SK-N-SH (cell line): ENCODE results near the gene KBTBD13. TPM values are rescaled to one million over a fixed set of nuclear protein-coding genes. Genes with fewer than 3 reads are reported as not detected.
"Not testable (repeated sequence)": the region's sequence is repeated elsewhere in the genome, so short reads cannot be mapped to it uniquely, and the experiment has no call there.

Experiments
- CTCF ChIA-PET: fragments of 300-600, 350-600 bp; formaldehyde crosslinking; extraction: SDS; loops from one replicate; lab custom pipeline; 2021; lab: Yijun Ruan, JAX
- POLR2A ChIA-PET: fragments of 350-600 bp; sonication (Branson Sonifier 250); formaldehyde crosslinking; extraction: SDS; loops from one replicate; lab custom pipeline; 2020; ENCODE audit warnings: antibody characterized with exemption, inconsistent platforms; lab: Yijun Ruan, JAX
- DNase-seq: peaks from one replicate; pipeline ENCODE4 v3.0.0; 2012
- H2AFZ ChIP-seq: fragments of 200-600 bp; sonication (generic); 2 replicates; pipeline ENCODE4 v1.8.1; 2016; ENCODE audit warnings: antibody characterized with exemption, mild to moderate bottlenecking, low read depth
- H3F3A ChIP-seq: fragments of 200-600 bp; sonication (generic); replicated peaks from 2 replicates; pipeline ENCODE3; 2016; ENCODE audit warnings: antibody characterized with exemption, mild to moderate bottlenecking; ENCODE audit not compliant: insufficient read depth
- H3K27ac ChIP-seq, 2 experiments: fragments of 200-500 bp in 1 of 2; fragments of 200-600 bp in 1 of 2; sonication (Bioruptor generic) in 1 of 2; sonication (generic), shearing (Covaris generic) in 1 of 2; 2 replicates each; pipeline versions ENCODE4 v1.5.1 to v1.6.1; 2014 to 2016; ENCODE audit warnings: low read depth in 2 of 2, inconsistent platforms in 1 of 2, low read length in 1 of 2, mild to moderate bottlenecking in 1 of 2, mixed read lengths in 1 of 2
- H3K27me3 ChIP-seq: fragments of 200-600 bp; sonication (generic), shearing (Covaris generic); 2 replicates; pipeline ENCODE4 v1.6.1; 2016; ENCODE audit warnings: mixed run types; ENCODE audit not compliant: insufficient read depth
- H3K36me3 ChIP-seq, 2 experiments: fragments of 200-500 bp in 1 of 2; fragments of 200-600 bp in 1 of 2; sonication (Bioruptor generic) in 1 of 2; sonication (generic) in 1 of 2; replicated peaks in 1 of 2; 2 replicates each; pipeline versions ENCODE3 to v1.5.1; 2014 to 2016; ENCODE audit warnings: low read length in 1 of 2, mild to moderate bottlenecking in 1 of 2; ENCODE audit not compliant: insufficient read depth in 2 of 2, control insufficient read depth in 1 of 2
- H3K4me1 ChIP-seq, 2 experiments: fragments of 200-500 bp in 1 of 2; fragments of 200-600 bp in 1 of 2; sonication (Bioruptor generic) in 1 of 2; sonication (generic), shearing (Covaris generic) in 1 of 2; 2 replicates each; pipeline versions ENCODE4 v1.5.1 to v1.6.1; 2014 to 2016; ENCODE audit warnings: low read depth in 1 of 2, low read length in 1 of 2, mixed run types in 1 of 2; ENCODE audit not compliant: insufficient read depth in 2 of 2, control insufficient read depth in 1 of 2
- H3K4me2 ChIP-seq: fragments of 200-600 bp; sonication (generic), shearing (Covaris generic); 2 replicates; pipeline ENCODE4 v1.6.1; 2017; ENCODE audit warnings: mixed run types
- H3K4me3 ChIP-seq, 2 experiments: fragments of 200-500 bp in 1 of 2; fragments of 200-600 bp in 1 of 2; sonication (Bioruptor generic) in 1 of 2; sonication (generic), shearing (Covaris generic) in 1 of 2; 2 replicates each; pipeline versions ENCODE4 v1.5.1 to v1.8.1; 2014 to 2016; ENCODE audit warnings: low read depth in 2 of 2, inconsistent platforms in 1 of 2, low read length in 1 of 2, mild to moderate bottlenecking in 1 of 2, mixed read lengths in 1 of 2, moderate library complexity in 1 of 2
- H3K79me2 ChIP-seq: fragments of 200-600 bp; sonication (generic); 2 replicates; pipeline ENCODE4 v1.8.1; 2017; ENCODE audit warnings: mild to moderate bottlenecking; ENCODE audit not compliant: insufficient read depth
- H3K9ac ChIP-seq: fragments of 200-600 bp; sonication (generic); 2 replicates; pipeline ENCODE4 v1.6.1; 2017; ENCODE audit warnings: mixed run types
- H3K9me2 ChIP-seq: fragments of 200-600 bp; sonication (generic); 2 replicates; pipeline ENCODE4 v1.6.1; 2017; ENCODE audit warnings: mixed run types
- H3K9me3 ChIP-seq: fragments of 200-600 bp; sonication (generic); 2 replicates; pipeline ENCODE4 v1.6.1; 2017; ENCODE audit warnings: mixed run types, mild to moderate bottlenecking, moderate library complexity
- H4K20me1 ChIP-seq: fragments of 200-600 bp; sonication (generic); 2 replicates; pipeline ENCODE4 v1.6.1; 2017; ENCODE audit warnings: mild to moderate bottlenecking, mixed run types; ENCODE audit not compliant: insufficient read depth
- CHD2 ChIP-seq: fragments of 150-350 bp; IDR thresholded peaks from 2 replicates; pipeline ENCODE4 v1.6.1; 2018; ENCODE audit warnings: low read length; ENCODE audit not compliant: partially characterized antibody
- CTCF ChIP-seq: fragments of 200-600 bp; sonication (generic); IDR thresholded peaks from 2 replicates; pipeline ENCODE4 v1.6.1; 2017; ENCODE audit warnings: antibody characterized with exemption, mild to moderate bottlenecking, moderate library complexity
- EP300 ChIP-seq, 2 experiments: IDR thresholded peaks; 2 replicates each; pipeline versions ENCODE4 v1.4.0 to v1.6.1; 2012; ENCODE audit warnings: borderline replicate concordance in 1 of 2, low read depth in 1 of 2, low read length in 1 of 2
- FOSL2 ChIP-seq: IDR thresholded peaks from 2 replicates; pipeline ENCODE4 v1.4.0; 2012; ENCODE audit warnings: low read depth, mild to moderate bottlenecking, moderate library complexity, borderline replicate concordance
- FOXJ3 ChIP-seq: sonication (generic); formaldehyde crosslinking; IDR thresholded peaks from 2 replicates; pipeline ENCODE4 v1.5.1; 2020; ENCODE audit warnings: mild to moderate bottlenecking, missing genetic modification reagents
- FOXM1 ChIP-seq: IDR thresholded peaks from 2 replicates; pipeline ENCODE4 v1.4.0; 2012; ENCODE audit warnings: low read depth, mild to moderate bottlenecking
- GATA2 ChIP-seq: sonication (generic); formaldehyde crosslinking; IDR thresholded peaks from 2 replicates; pipeline ENCODE4 v1.5.0; 2020; ENCODE audit warnings: mild to moderate bottlenecking, missing genetic modification reagents
- MEF2A ChIP-seq: IDR thresholded peaks from 2 replicates; pipeline ENCODE4 v1.4.0; 2012; ENCODE audit warnings: low read depth, borderline replicate concordance
- MXI1 ChIP-seq: IDR thresholded peaks from 2 replicates; pipeline ENCODE4 v1.6.1; 2012; ENCODE audit warnings: mild to moderate bottlenecking, low read depth, low read length, improper control_type of control experiment
- RFX5 ChIP-seq: IDR thresholded peaks from 2 replicates; pipeline ENCODE4 v1.6.1; 2012; ENCODE audit warnings: mild to moderate bottlenecking, improper control_type of control experiment, low read length
- SIN3A ChIP-seq: IDR thresholded peaks from 2 replicates; pipeline ENCODE4 v1.6.1; 2012; ENCODE audit warnings: low read depth, mild to moderate bottlenecking, low read length, moderate library complexity, borderline replicate concordance
- TAF1 ChIP-seq: IDR thresholded peaks from 2 replicates; pipeline ENCODE4 v1.6.1; 2012; ENCODE audit warnings: low read depth, mild to moderate bottlenecking, low read length, moderate library complexity, borderline replicate concordance
- TEAD4 ChIP-seq: IDR thresholded peaks from 2 replicates; pipeline ENCODE4 v1.4.0; 2012; ENCODE audit warnings: mild to moderate bottlenecking, borderline replicate concordance; ENCODE audit not compliant: insufficient read depth
- USF2 ChIP-seq: fragments of 150-350 bp; IDR thresholded peaks from 2 replicates; pipeline ENCODE4 v1.6.1; 2017; ENCODE audit warnings: antibody characterized with exemption, low read length, low read depth, borderline replicate concordance
- WGBS: methylation state at CpG from one replicate; pipeline ENCODE4 v1.1.6; 2017; ENCODE audit warnings: low lambda C conversion rate; 5-methylcytosine and 5-hydroxymethylcytosine counted together
- polyA plus RNA-seq, 3 experiments: library from polyadenylated mRNA; depleted of rRNA; stranded (reverse); fragments of >200 nt; gene quantifications; 2 replicates each; pipeline ENCODE4 v1.2.3, GENCODE V29; 2012

Gene KBTBD13
- polyA plus RNA-seq, 1 of the 3 experiments (the other 2 are of a cell fraction): not detected

GRCh38 chr15:65042776-65043327 lies 33.7 kb upstream of the KBTBD13 start:
- no peaks in the 10 kb centered on the region for H3K36me3 ChIP-seq
- H3K4me1 ChIP-seq: peaks cover 0 to 7% of the 10 kb centered on the region in 2 experiments; a peak in 1 of 4 replicates
- H3K9me2 ChIP-seq: no peaks in the 10 kb centered on the region
- H2AFZ ChIP-seq: no peak overlapping the region
- DNase-seq: no peak
- H3K4me3 ChIP-seq: no peak overlapping the region
- H3K27ac ChIP-seq: no peak overlapping the region
- 89% methylated on average over 4 of the region's 4 CpGs for WGBS
- no peaks in the 10 kb centered on the region for H4K20me1 ChIP-seq
- H3K9me3 ChIP-seq: no peaks in the 10 kb centered on the region
- CTCF ChIA-PET: interaction anchor here (1.2 to 4.2 kb wide), 6 partner anchors 9 to 315 kb away, joined by 3 to 21 read pairs (median 4); partner anchors contain the start of gene RASL12
- no peaks in the 10 kb centered on the region for H3K79me2 ChIP-seq
- TF ChIP-seq FOSL2 (no peak), GATA2 (CRISPR knock-in tag) (no peak), USF2 (no peak), TAF1 (no peak), FOXJ3 (CRISPR knock-in tag) (no peak), CTCF (no peak), SIN3A (no peak), FOXM1 (no peak), MEF2A (no peak), RFX5 (no peak), TEAD4 (no peak), CHD2 (no peak), MXI1 (no peak), EP300 (IDR thresholded peaks at IDR 0.05; ENCODE audit: borderline replicate concordance in 1 of 2, low read depth in 1 of 2, low read length in 1 of 2) (no peak)
- H3F3A ChIP-seq: no peaks in the 10 kb centered on the region
- no peaks in the 10 kb centered on the region for H3K27me3 ChIP-seq
- no peak overlapping the region for H3K9ac ChIP-seq
- H3K4me2 ChIP-seq: no peak overlapping the region
- POLR2A ChIA-PET: no interaction called here

- H3K36me3 ChIP-seq, H3K79me2 ChIP-seq, H3K4me1 ChIP-seq, H3K4me2 ChIP-seq, H3K27me3 ChIP-seq, H4K20me1 ChIP-seq, H3K4me3 ChIP-seq, POLR2A ChIA-PET, DNase-seq, H3K9me3 ChIP-seq, H3K9ac ChIP-seq, H3K9me2 ChIP-seq, H3K27ac ChIP-seq, H3F3A ChIP-seq: not testable (repeated sequence)
- H2AFZ ChIP-seq: 0 out of 2 replicates have a peak overlapping the region, but pooled peaks have one; percentile 35
- CTCF ChIA-PET: interaction anchor here (1.2 to 4.2 kb wide), 3 partner anchors 10 to 283 kb away, joined by 3 to 21 read pairs (median 5); no protein-coding TSS in a partner anchor
- WGBS: 67% methylated on average over 5 of the region's 5 CpGs
Observed at GRCh38 chr15:65044218-65044617, 32.3 kb upstream of the KBTBD13 start.
